WTC11 (cell line): Measurements from ENCODE around the gene SLAIN1. TPM values are rescaled to one million over a fixed set of nuclear protein-coding genes. Genes with fewer than 3 reads are reported as not detected.
A peak's percentile ranks its signal among the peaks of the same experiment; 100 is the strongest.

ENCODE experiments used
- ATAC-seq: fragments of 200-7000 bp; cut with Tn5 transposase; 2 replicates; pipeline ENCODE4 v1.10.0; 2021; ENCODE audit warnings: mild to moderate bottlenecking, moderate library complexity
- CTCF ChIA-PET: fragments of 300-600 bp; sonication (Branson Sonifier 250); formaldehyde crosslinking; loops from one replicate; lab custom pipeline; 2021; ENCODE audit warnings: antibody characterized with exemption; lab: Charles Lee
- POLR2A ChIA-PET: fragments of 350-600 bp; sonication (Branson Sonifier 250); formaldehyde crosslinking; loops from one replicate; lab custom pipeline; 2021; ENCODE audit warnings: antibody characterized with exemption; lab: Charles Lee
- DNase-seq: peaks from one replicate; pipeline ENCODE4 v3.0.0; 2021; ENCODE audit warnings: low spot score
- H3K27ac Mint-ChIP-seq: 2 replicates; pipeline ENCODE4 v1.8.0; 2021; ENCODE audit warnings: mixed read lengths
- H3K27me3 Mint-ChIP-seq: 2 replicates; pipeline ENCODE4 v1.8.0; 2021; ENCODE audit warnings: low read depth, mild to moderate bottlenecking, moderate library complexity, mixed read lengths
- H3K36me3 Mint-ChIP-seq: 2 replicates; pipeline ENCODE4 v1.8.0; 2021; ENCODE audit warnings: mixed read lengths
- H3K4me1 Mint-ChIP-seq: 2 replicates; pipeline ENCODE4 v1.8.0; 2022; ENCODE audit warnings: mixed read lengths
- H3K4me3 Mint-ChIP-seq: 2 replicates; pipeline ENCODE4 v1.8.0; 2021; ENCODE audit warnings: mild to moderate bottlenecking, moderate library complexity, mixed read lengths
- H3K9me3 Mint-ChIP-seq: 2 replicates; pipeline ENCODE4 v1.8.0; 2021; ENCODE audit warnings: mixed read lengths
- ATF6 ChIP-seq: sonication (generic); formaldehyde crosslinking; IDR thresholded peaks from 2 replicates; pipeline ENCODE4 v1.8.1; 2023; ENCODE audit warnings: mild to moderate bottlenecking, missing genetic modification reagents
- CDX4 ChIP-seq: fragments of 250-450 bp; sonication (Bioruptor Pico); IDR thresholded peaks from 2 replicates; pipeline ENCODE4 v1.9.0; 2021; ENCODE audit warnings: moderate library complexity, mild to moderate bottlenecking, inconsistent platforms, borderline replicate concordance
- CREB1 ChIP-seq: sonication (generic); formaldehyde crosslinking; IDR thresholded peaks from 2 replicates; pipeline ENCODE4 v1.8.0; 2023; ENCODE audit warnings: mild to moderate bottlenecking, missing genetic modification reagents
- GRHL2 ChIP-seq: fragments of 250-450 bp; sonication (Bioruptor Pico); IDR thresholded peaks from 2 replicates; pipeline ENCODE4 v1.8.0; 2022; ENCODE audit warnings: mild to moderate bottlenecking, moderate library complexity; ENCODE audit not compliant: insufficient replicate concordance, severe bottlenecking
- GTF2I ChIP-seq: fragments of 250-450 bp; sonication (Bioruptor Pico); conservative IDR thresholded peaks from 2 replicates; pipeline ENCODE4 v1.4.0; 2021; ENCODE audit warnings: mild to moderate bottlenecking
- HMGA2 ChIP-seq: fragments of 250-450 bp; sonication (Bioruptor Pico); IDR thresholded peaks from 2 replicates; pipeline ENCODE4 v1.4.0; 2021; ENCODE audit warnings: mild to moderate bottlenecking, moderate library complexity
- JAZF1 ChIP-seq: fragments of 250-450 bp; sonication (Bioruptor Pico); IDR thresholded peaks from 2 replicates; pipeline ENCODE4 v1.9.0; 2021; ENCODE audit warnings: moderate library complexity, mild to moderate bottlenecking, inconsistent platforms
- KAT7 ChIP-seq: sonication (generic); formaldehyde crosslinking; IDR thresholded peaks from 2 replicates; pipeline ENCODE4 v1.8.1; 2023; ENCODE audit warnings: missing genetic modification reagents, mild to moderate bottlenecking, borderline replicate concordance
- MXD4 ChIP-seq: fragments of 250-450 bp; sonication (Bioruptor Pico); IDR thresholded peaks from 2 replicates; pipeline ENCODE4 v1.8.0; 2021; ENCODE audit warnings: mild to moderate bottlenecking, moderate library complexity, borderline replicate concordance
- NR1H2 ChIP-seq: sonication (generic); formaldehyde crosslinking; IDR thresholded peaks from 2 replicates; pipeline ENCODE4 v1.9.0; 2021; ENCODE audit warnings: mild to moderate bottlenecking, moderate library complexity, missing genetic modification reagents
- NR3C1 ChIP-seq: sonication (generic); formaldehyde crosslinking; conservative IDR thresholded peaks from 2 replicates; pipeline ENCODE4 v1.8.1; 2023; ENCODE audit warnings: low read depth, mild to moderate bottlenecking, missing genetic modification reagents
- OVOL2 ChIP-seq: fragments of 250-450 bp; sonication (Bioruptor Pico); IDR thresholded peaks from 2 replicates; pipeline ENCODE4 v1.9.0; 2021; ENCODE audit warnings: mild to moderate bottlenecking, borderline replicate concordance
- RELA ChIP-seq: sonication (generic); formaldehyde crosslinking; IDR thresholded peaks from 2 replicates; pipeline ENCODE4 v1.8.1; 2022; ENCODE audit warnings: missing genetic modification reagents, mild to moderate bottlenecking, borderline replicate concordance
- SP1 ChIP-seq: sonication (generic); formaldehyde crosslinking; conservative IDR thresholded peaks from 2 replicates; pipeline ENCODE4 v1.8.1; 2022; ENCODE audit warnings: missing genetic modification reagents
- TCF7 ChIP-seq: sonication (generic); formaldehyde crosslinking; IDR thresholded peaks from 2 replicates; pipeline ENCODE4 v1.8.0; 2022; ENCODE audit warnings: mild to moderate bottlenecking, low read depth, missing genetic modification reagents, moderate library complexity
- USF1 ChIP-seq: sonication (generic); formaldehyde crosslinking; IDR thresholded peaks from 2 replicates; pipeline ENCODE4 v1.8.0; 2022; ENCODE audit warnings: mild to moderate bottlenecking, missing genetic modification reagents
- ZNF121 ChIP-seq: sonication (generic); formaldehyde crosslinking; IDR thresholded peaks from 2 replicates; pipeline ENCODE4 v1.8.0; 2023; ENCODE audit warnings: missing genetic modification reagents
- ZNF232 ChIP-seq: sonication (generic); formaldehyde crosslinking; IDR thresholded peaks from 2 replicates; pipeline ENCODE4 v1.8.0; 2022; ENCODE audit warnings: mild to moderate bottlenecking, missing genetic modification reagents
- ZNF396 ChIP-seq: fragments of 250-450 bp; sonication (Bioruptor Pico); IDR thresholded peaks from 2 replicates; pipeline ENCODE4 v1.8.0; 2021; ENCODE audit warnings: mild to moderate bottlenecking, moderate library complexity, borderline replicate concordance
- ZNF671 ChIP-seq: fragments of 250-450 bp; sonication (Bioruptor Pico); IDR thresholded peaks from 2 replicates; pipeline ENCODE4 v1.8.0; 2021; ENCODE audit warnings: mild to moderate bottlenecking
- total RNA-seq: library from RNA; stranded (reverse); gene quantifications from 3 replicates; pipeline ENCODE4 v1.2.3, GENCODE V29; 2021
- TF ChIP-seq, protein P1 (sequence below): fragments of 250-450 bp; sonication (Bioruptor Pico); conservative IDR thresholded peaks from 2 replicates; pipeline ENCODE4 v1.9.0; 2021; ENCODE audit warnings: mild to moderate bottlenecking
- TF ChIP-seq, protein P2 (sequence below): fragments of 250-450 bp; sonication (Bioruptor Pico); IDR thresholded peaks from 2 replicates; pipeline ENCODE4 v1.9.0; 2021; ENCODE audit warnings: mild to moderate bottlenecking, borderline replicate concordance

SLAIN1 gene
- total RNA-seq, 1 experiment from 2014 or later: 29.7 TPM

DNA sequence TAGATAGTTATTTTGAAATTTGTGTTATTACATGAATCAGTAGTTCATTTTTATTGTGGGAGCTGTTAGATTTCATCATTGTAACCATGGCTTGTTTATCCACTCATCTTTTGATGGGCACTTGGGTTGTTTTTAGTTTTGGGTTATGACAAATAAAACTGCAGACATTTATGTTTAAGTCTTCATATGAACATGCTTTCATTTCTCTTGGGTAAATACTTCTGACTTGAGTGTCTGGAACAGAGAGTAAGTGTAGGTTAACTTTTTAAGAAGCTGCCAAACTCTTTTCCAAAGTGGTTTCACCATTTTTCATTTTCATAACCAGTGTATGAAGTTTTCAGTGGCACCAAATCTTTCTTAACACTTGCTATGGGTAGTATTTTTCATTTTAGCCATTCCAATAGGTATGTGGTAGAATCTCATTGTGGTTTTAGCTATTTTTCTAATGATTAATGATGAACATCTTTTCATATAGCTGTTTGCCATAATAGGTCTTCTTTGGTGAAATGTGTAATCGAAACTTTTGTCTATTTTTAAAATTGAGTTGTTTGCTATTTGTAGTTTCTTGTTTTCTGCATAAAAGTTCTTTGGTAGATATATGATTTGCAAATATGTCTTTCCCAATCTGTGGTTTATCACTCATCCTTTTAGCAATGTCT, 17.9 kb downstream of the SLAIN1 start:
- Mint-ChIP-seq H3K27me3 (no peaks in the 10 kb centered on the region; the same call in 1 of the 2 replicates), H3K4me3 (no peak overlapping the region), H3K36me3 (peaks cover 33% of the 10 kb centered on the region), H3K9me3 (peaks cover 30% of the 10 kb centered on the region), H3K27ac (no peak overlapping the region), H3K4me1 (peaks cover 37% of the 10 kb centered on the region)
- DNase-seq (no peak), ATAC-seq (no peak)
- ChIA-PET CTCF (no interaction called here), POLR2A (no interaction called here)
- no peak for TF ChIP-seq GTF2I (CRISPR knock-in tag)

GRCh38 chr13:77716692-77717091, 19.2 kb downstream of the SLAIN1 start:
- TF ChIP-seq OVOL2 (no peak), NR1H2 (CRISPR knock-in tag) (no peak), JAZF1 (CRISPR knock-in tag) (no peak), CDX4 (CRISPR knock-in tag) (no peak), RELA (CRISPR knock-in tag) (no peak), SP1 (CRISPR knock-in tag) (no peak), USF1 (CRISPR knock-in tag) (no peak), KAT7 (CRISPR knock-in tag) (no peak), NR3C1 (CRISPR knock-in tag) (no peak)
- TF ChIP-seq, protein P1, sequence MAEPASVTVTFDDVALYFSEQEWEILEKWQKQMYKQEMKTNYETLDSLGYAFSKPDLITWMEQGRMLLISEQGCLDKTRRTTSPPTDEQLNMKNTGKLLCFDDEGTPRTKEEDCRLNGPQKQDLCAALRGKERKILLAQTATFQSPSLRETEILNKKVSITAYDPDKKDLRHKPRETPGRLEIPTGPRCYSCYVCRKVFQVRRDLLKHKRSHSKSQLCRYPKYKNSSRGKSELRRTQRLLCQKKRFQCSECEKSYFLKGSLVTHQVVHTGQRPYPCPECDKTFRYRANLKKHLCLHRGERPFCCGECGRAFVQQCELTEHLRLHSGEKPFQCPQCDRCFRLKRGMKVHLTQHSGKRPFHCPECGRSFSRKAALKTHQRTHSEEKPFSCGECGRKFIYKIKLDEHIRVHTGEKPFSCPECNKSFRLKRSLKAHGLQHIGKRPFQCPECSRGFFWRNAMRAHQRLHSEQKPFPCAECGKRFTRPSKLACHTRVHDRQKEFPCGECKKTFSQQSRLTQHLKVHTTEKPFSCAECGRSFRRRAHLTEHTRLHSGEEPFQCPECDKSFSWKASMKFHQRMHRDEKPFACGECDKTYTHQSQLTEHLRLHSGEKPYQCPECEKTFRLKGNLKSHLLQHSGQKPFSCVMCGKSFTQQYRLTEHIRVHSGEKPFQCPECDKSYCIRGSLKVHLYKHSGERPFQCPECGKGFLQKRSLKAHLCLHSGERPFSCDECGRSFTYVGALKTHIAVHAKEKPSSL (CRISPR knock-in tag): no peak
- TF ChIP-seq, protein P2, sequence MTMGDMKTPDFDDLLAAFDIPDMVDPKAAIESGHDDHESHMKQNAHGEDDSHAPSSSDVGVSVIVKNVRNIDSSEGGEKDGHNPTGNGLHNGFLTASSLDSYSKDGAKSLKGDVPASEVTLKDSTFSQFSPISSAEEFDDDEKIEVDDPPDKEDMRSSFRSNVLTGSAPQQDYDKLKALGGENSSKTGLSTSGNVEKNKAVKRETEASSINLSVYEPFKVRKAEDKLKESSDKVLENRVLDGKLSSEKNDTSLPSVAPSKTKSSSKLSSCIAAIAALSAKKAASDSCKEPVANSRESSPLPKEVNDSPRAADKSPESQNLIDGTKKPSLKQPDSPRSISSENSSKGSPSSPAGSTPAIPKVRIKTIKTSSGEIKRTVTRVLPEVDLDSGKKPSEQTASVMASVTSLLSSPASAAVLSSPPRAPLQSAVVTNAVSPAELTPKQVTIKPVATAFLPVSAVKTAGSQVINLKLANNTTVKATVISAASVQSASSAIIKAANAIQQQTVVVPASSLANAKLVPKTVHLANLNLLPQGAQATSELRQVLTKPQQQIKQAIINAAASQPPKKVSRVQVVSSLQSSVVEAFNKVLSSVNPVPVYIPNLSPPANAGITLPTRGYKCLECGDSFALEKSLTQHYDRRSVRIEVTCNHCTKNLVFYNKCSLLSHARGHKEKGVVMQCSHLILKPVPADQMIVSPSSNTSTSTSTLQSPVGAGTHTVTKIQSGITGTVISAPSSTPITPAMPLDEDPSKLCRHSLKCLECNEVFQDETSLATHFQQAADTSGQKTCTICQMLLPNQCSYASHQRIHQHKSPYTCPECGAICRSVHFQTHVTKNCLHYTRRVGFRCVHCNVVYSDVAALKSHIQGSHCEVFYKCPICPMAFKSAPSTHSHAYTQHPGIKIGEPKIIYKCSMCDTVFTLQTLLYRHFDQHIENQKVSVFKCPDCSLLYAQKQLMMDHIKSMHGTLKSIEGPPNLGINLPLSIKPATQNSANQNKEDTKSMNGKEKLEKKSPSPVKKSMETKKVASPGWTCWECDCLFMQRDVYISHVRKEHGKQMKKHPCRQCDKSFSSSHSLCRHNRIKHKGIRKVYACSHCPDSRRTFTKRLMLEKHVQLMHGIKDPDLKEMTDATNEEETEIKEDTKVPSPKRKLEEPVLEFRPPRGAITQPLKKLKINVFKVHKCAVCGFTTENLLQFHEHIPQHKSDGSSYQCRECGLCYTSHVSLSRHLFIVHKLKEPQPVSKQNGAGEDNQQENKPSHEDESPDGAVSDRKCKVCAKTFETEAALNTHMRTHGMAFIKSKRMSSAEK (CRISPR knock-in tag): no peak
- no peaks in the 10 kb centered on the region for H3K27me3 Mint-ChIP-seq
- H3K4me3 Mint-ChIP-seq: no peak overlapping the region
- POLR2A ChIA-PET: interaction anchor here (0.6 kb wide), 1 partner anchor 1133 kb away, joined by 7 read pairs; no protein-coding TSS in a partner anchor
- peaks cover 16% of the 10 kb centered on the region for H3K9me3 Mint-ChIP-seq
- H3K27ac Mint-ChIP-seq: no peak overlapping the region
- peaks cover 45% of the 10 kb centered on the region for H3K4me1 Mint-ChIP-seq
- DNase-seq (no peak), ATAC-seq (no peak)
- CTCF ChIA-PET: no interaction called here
- peaks cover 24% of the 10 kb centered on the region for H3K36me3 Mint-ChIP-seq

- ChIA-PET POLR2A (no interaction called here), CTCF (no interaction called here)
- TF ChIP-seq MXD4 (CRISPR knock-in tag): no peak
- TF ChIP-seq TCF7 (CRISPR knock-in tag): no peak
- TF ChIP-seq ZNF232: no peak
- no peak for TF ChIP-seq GRHL2 (CRISPR knock-in tag)
- no peak for TF ChIP-seq HMGA2 (CRISPR knock-in tag)
- TF ChIP-seq ATF6 (CRISPR knock-in tag): no peak
- no peak for TF ChIP-seq ZNF396 (CRISPR knock-in tag)
- TF ChIP-seq CREB1 (CRISPR knock-in tag): no peak
- no peak for TF ChIP-seq ZNF671 (CRISPR knock-in tag)
- no peak for TF ChIP-seq ZNF121 (CRISPR knock-in tag)
- no peak for TF ChIP-seq RELA (CRISPR knock-in tag)
- Mint-ChIP-seq H3K36me3 (peaks cover 23% of the 10 kb centered on the region), H3K9me3 (peaks cover 8% of the 10 kb centered on the region), H3K4me1 (peaks cover 45% of the 10 kb centered on the region), H3K27ac (peak overlapping the region; percentile 24; the same call in 1 of the 2 replicates), H3K4me3 (no peak overlapping the region), H3K27me3 (no peaks in the 10 kb centered on the region)
- peak; percentile 89 for ATAC-seq
- DNase-seq: no peak
These were observed 20.0 kb downstream of the SLAIN1 start for GRCh38 chr13:77717508-77717907.
